Astrocyte (in vitro differentiated cells and primary cell): ENCODE data around the gene PKNOX1.

Experiments
- CTCF ChIP-seq: IDR thresholded peaks from 2 replicates; pipeline ENCODE4 v1.5.1; 2011; ENCODE audit warnings: low read depth, mild to moderate bottlenecking, inconsistent platforms, low read length, moderate library complexity; ENCODE audit not compliant: insufficient read depth
- EZH2 ChIP-seq: IDR thresholded peaks from 2 replicates; pipeline ENCODE4 v1.6.1; 2012; ENCODE audit warnings: mild to moderate bottlenecking, low read length, inconsistent platforms; ENCODE audit not compliant: insufficient read depth

GRCh38 chr21:42937960-42938605, 36.3 kb upstream of the PKNOX1 start:
- TF ChIP-seq CTCF (no peak), EZH2 (no peak)
